Right forelimb (tissue), 1 donor: ENCODE data around the gene RAB11FIP4.
A peak's percentile ranks its signal among the peaks of the same experiment; 100 is the strongest.

Source experiments
- DNase-seq: peaks from one replicate; pipeline ENCODE4 v3.0.0-alpha.2; 2018

RAB11FIP4 gene

DNA sequence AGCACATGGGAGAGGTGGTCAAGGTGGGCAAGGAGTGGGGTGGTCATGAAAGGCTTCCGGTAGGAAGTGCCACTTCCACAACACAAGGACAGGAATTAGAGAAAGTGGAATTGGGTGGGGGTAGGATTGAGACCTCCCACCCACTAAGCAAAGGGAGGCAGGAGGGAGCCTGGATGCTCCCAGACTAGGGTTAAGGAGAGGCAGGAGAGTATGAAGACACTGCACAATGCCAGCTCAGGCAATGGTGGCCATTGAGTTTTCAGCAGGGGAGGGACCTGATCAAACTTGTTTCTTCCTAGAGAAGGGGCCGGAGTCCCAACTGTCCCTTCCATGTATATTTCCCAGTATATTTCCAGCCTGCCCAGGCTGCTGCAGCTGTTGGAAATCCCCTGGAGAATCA, 3.1 kb upstream of the RAB11FIP4 start:
- DNase-seq: no peak

DNA sequence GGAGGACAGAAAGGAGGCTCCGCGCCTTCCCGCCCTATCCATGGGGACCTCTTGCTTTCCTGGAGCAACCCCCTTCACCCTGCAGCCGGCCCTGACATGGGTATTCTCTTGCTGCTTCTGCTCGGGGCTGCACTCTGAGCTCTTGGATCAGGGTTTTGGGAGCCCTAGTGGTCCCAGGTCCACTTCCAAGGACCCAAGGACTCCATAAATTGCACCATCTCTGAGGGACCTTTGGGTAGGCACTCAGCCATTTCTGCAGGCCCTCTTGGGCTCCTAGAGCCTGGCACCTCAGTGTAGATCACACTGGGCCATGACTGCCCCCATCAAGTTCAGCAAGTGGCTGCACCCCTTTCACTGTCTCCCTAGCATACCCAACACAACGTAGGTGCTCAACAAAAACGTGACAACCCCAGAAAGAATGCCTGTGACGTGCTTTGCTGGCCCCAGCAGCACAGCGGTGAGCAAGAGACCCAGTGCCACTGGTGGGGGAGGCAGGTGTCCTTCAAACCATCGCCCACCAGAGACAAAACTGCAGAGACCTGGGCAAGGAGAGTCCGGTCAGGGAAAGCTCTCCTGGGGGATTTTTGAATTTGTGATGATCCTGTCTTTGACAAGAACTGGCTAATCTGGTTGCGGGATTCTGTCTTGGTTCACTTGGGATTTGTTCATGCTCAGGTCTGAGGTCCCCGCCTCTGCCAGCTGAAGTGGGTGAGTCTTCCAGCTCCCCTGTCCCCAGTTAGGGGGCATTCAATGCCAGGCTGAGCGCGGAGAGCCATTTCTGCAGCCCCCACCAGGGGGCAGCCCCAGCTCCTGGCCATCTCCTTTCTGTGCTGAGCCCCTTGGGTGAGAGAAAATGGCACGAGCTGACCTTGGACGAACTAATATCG, 2.5 kb upstream of the RAB11FIP4 start:
- no peak for DNase-seq

DNA sequence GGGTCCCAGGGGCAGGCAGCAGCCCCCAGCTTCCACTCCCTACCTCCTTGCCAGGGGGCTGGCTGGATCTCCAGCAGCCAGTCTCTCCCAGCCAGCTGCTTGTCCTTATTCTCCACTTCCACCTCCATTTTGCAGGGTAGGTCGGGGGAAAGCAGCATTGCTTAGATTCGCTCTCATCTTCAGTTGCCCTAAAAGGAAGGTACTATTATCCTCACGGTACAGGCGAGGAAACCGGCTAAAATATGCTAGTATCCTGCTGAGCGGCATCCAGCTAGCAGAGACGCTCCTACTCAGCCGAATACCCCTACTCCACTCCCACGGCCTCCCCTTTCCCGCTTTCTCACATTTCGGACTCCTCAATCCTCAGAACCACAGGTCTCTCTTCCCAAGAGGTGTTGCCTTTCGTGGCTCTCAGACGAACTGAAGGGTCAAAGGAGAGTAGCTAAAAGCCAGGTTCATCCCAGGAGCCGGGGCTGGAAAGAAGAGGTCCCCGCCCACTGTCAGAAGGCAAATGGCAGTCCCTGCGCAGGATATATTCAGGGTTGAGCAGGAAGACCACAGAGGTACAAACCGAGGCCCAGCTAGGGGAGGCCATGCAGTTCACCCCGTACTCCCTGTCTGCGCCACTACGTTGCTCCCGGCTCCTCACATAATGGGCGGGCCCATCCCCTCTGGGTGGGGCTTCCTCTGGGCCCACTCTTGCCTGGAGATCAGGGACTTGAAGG, 1.7 kb upstream of the RAB11FIP4 start:
- DNase-seq: no peak

DNA sequence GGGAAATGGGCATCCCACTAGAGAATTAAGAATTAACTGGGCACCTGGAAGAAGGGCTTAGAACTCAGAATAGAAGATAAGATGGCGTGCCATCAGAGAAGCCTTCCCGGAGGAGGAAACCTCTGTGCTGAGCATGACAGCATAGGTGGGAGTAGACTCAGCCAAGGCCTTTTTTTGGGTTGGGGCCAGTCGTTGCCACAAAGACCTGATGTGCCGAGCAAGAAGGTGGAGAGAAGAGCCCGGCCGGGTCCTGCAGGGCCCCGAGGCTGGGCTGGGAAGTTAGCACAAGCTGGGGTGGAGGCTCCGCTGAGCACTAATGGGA, 1.1 kb upstream of the RAB11FIP4 start:
- DNase-seq: no peak

DNA sequence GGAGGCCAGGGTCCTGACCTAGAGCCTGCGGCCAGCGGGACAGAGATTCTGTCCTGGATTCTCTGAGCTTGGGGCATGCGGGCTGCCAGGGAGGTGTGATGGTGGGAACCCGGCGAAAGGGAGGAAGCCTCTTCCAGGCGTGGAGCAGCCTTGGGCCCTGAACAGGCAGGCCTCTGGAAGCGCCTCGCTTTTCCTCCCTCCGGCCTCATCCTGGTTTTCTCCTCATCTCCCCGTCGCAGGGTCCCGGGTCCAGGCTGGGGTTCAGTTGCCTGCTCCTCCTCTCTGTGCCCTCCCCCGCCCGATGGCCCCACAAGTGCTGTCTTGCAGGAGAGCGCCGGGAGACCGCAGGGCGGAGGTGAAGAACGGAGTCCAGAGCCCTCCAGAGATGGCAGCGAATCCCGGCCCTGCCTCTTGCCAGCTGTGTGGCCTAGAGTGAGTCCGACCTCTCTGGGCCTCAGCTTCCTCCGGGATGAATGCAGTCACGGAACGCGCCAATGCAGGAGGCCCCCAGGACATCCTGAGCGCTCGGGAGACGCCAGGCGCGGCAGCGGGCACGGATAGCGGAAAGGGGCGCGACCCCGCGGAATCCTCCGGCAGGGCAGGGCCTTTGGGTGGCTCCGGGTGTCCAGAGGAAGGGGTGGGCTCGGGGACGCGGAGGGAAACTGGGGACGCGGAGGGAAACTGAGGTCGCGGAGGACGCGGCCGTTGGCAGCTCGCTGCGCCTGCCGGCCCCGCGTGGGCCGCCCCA, 553 bp upstream of the RAB11FIP4 start:
- DNase-seq: no peak

DNA sequence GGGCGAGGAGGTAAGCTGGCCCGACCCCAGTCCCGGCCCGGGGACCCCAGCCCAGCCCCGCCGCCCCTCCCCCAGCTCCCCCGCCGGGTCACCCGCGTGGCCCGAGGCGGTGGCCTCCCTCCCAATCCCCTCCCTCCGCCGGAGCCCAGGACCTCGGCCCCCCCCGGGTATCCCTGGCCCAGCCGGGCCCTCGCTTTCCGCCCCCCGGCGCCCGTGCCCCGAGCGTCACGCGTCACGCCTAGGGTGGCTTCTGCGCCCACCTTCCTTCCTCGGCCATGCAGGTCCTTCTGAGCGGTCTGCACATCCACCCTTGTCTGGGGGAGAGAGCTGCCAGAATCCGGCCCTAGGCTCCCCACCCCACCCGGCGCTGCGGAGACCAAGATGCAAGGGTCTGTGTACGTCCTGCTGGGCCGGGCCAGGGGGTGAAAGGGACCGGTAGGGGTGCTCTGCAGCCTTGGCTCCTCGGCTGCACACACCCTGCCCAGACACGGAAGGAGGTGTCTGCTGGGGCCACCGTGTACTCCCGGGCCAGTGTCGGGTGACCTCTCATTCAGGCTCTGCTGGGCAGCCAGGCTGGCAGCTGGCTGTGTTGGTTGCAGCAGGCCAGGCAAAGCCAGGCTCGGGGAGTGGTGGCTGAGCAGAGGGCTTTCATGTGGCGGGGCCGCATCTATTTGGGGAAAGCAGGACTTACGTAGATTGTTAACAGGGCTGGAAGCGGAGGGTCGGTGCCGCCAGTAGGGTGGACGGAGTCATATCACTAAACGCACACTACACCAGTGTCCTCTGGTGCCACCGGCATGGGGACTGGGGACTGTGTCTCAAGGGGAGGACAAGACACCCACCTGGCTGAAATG, 754 bp downstream of the RAB11FIP4 start:
- DNase-seq: no peak

DNA sequence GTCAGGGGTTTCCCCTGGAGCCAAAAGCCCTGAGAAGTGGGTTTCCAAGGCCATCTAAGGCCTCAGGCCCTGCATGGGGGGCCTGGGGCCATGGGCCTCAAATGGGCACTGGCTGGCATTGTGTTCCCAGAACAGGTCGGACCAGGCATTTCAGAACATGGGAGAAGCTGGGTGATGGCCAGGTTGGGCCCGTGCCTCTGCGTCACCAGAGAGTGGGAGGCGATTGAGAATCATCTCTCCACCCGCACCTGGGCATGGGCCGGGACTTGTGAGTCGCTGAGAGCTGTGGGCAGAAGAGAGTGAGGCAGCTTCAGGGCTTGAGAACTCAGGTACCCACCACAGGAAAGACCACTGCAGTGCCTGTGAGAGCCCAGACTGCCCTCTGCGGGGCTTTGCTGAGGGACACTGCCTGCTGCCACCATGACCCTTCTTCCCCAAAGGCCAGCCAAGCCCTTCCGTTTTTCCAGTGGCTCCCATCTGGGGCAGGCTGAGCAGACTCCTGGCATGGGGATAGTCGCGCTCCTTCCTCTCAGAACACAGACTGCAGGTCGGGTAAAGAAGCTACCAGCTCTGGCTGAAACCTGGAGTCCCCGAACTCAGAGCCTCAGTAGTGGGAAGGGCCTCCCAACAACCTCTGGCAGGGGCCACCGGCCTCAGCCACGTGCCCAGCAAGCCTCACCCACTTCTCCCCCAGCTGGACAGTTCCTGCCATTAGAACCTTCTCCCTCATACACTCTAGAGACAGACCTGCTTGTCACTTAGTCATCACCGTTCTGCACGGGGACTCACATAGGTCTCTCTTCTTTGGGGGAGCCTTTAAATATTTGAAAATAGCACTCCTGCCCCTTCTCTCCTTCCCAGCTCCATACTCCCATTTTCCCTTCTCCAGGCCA, 1.6 kb downstream of the RAB11FIP4 start:
- DNase-seq: no peak

DNA sequence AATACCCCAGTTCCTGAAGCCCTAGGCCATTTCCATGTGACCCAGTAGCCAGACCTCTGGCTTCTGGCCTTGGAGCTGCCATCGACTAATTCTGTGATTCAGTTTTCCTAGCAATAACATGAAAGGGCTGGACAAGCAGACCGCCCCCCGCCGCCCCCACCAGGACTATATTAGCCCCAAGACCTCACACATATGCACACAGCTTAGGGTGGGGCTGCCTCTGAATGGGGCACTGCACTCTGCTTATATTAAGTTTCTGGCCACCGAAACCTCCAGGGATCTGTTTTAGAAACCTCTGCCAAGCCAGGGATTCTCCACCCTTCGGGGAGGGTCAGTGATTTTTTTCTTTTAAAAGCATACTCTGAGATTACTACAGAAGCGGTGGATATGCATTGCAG, 2.3 kb downstream of the RAB11FIP4 start:
- no peak for DNase-seq

DNA sequence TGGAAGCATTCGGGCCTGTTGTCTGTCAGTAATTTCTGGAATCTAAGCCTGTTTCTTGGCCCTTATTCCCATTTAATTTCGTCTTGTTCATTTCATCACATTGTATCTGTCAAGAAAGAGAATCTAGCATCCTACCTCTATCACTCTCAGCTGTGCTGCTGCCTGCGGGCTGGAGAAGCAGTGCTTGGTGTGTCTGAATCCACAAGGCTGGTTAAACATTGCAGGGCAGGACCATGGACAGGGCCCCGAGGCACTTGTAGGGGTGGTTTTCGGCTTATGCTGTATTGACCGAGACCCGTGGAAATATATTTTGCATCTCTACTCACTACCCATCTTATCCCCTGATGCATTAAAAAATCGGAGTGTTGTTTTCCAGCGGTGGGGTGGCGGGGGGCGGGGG, 3.1 kb downstream of the RAB11FIP4 start:
- DNase-seq: peak; percentile 92

DNA sequence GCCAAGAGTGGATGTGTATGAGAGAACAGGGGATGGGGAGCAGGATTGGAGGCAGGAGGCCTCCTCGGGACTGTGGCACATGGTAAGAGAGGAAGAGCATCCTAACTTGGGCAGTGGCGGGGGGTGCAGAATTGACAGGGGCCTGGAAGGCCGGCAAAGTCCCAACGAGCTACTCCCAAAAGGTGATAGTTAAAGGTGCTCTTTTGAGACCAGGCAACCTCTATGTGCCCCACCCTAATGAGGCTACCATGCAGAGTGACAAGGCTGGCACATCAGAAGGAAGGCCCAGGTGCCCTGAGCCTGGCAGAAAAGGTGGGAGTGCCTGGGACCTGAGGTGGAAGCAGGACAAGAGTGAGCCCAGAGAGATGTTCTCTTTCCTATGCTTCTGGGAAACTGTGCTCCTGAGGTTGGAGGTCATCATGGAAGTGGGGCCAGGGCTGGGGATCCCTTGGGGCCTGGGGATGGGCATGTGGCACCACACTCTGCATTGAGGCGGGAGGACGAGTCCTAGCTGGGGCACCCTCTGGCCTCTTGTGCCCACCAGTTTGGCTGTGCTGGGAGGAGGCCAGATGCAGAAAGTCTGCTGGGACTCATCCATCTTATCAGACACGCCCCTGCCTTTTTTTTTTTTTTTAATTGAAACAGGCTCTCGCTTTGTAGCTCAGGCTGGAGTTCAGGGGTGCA, 5.9 kb downstream of the RAB11FIP4 start:
- no peak for DNase-seq

DNA sequence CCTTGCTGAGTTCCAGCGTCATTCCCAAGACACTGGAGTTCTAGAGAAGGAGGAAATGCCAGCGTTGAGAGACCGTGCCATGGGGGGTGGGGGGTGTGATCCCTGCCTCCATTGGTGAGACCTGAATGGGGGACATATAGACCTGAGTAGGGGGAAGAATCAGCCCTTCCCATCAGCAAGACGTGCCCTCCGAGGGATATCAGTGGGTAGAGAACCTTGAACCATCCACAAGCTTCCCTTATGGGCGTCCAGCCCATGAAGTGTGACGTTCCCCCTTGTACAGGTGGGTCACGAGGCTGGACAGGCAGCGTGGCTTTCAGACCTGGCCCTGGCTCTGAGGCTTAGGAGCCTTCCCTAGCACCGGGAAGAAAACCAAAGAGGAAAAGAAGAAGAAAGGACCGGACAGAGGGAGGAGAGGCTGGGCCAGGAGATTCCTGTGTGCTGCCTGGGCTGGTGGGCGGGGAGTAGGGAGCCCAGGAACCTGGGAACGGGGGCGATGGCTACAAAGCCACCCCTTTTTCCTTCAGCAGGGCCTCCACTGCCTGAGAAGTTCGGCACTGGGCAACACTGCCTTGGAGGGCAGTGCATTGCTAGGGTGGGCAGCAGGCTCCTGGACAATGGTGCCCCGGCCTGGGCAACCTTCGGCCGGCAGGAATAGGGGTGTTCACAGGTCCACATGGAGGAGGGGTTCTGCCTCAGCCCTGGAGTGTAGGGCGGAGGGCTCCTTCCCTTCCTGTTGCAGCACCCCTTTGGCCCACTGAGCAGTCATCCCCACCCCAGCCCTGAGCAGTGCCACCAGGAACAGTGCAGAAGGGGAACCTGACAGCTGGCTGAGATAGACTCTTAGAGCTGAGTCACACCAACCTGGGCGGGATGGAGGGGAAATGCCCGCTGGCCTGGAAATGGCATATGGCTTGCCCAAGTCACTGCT, 7.2 kb downstream of the RAB11FIP4 start:
- no peak for DNase-seq

DNA sequence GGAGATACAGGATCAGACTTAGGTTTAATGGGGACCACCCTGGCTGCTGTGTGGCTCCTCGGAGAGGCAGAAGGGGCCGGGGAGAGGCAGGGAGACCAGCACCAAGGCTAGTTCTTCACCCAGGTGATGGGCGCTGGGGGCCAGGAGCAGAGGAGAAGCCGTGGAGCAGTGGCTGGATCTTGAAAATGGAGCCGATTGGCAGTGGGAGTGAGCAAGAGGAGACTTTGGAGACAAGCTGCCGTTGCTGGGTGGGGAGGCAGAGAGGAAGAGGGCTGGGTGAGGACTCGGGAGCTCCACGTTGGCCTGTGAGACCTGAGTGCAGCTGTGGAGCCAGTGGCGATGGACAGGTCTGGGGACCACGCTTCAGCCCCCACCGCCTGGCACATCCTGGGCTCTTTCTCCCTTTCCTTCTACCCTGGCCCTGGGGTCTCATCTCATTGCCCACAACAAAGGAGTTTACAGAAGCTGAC, 9.0 kb downstream of the RAB11FIP4 start:
- no peak for DNase-seq

DNA sequence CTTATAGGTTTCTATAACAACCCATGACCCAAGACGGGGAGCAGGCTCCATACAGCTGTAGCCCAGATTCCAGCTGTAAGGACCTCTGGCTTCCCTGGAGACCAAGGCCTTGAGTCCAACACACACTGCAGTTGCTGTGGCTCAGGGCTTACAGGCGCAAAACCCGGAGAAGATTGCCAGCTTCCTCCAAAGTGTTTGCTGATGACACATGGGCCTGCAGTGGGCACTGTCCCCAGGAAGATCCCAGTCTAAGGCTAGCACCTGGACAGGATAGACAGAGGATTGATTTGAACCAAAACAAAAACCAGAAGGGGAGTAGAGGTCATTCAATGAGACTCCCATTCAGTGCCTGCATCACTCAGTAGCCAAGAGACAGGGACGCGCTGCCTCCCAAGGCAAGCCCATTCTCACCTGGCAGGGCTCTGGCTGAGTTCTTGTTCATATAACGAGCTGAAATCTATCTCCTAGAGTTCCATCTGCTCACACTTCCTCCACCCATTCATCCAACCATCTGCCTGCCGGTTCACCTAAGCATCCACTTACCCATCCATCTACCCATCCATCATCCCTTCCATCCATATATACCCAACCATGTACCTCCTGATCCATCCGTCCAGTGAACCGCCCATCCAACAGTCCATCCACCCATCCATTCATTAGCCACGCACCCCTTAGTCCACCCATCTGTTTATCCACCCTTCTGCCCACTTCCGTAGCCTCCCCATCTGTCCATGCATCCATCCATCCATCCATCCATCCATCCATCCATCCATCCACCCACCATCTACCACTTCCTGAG, 10.2 kb downstream of the RAB11FIP4 start:
- DNase-seq: no peak

DNA sequence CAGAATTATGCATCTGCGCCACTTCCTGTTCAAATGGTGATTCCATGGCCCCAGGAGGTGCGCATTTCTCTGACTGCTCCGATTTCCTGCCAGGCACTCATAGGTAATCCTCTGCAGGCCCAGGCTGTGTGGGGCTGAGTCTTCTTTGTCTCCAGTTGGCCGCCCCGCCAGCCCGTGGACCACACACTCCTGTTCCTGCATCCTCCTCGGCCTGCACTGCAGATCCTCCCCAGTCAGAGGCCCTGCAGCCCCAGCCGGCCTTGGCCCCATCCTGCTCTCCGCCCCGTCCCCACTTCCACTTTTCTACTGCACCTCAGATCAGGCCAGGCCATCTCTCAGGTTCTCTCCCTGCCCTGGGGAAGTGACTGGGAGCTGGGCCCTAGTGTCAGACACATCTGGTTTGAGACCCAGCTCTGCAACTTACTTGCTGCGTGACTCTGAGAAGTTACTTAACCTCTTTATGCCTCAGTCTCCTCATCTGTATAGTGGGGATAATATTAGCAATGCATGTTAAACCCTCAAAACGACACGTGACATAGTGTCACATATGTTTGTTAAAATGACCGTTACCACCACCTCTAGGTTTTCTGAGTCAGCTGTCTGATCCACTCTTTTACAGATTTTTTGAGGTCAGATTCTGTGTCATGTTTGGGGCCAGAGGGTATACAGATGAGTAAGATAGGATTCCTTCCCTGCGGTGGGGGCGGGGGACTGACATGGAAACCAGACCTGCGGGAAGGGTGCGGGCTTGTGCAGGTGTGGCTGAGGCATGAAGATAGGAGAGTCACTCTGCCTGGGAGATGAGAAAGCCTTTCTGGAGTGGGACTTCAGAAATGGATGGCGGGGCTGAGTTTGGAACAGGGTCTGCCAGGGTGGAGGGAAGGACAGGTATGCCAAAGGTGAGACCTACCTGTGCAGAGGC, 12.8 kb downstream of the RAB11FIP4 start:
- DNase-seq: no peak

DNA sequence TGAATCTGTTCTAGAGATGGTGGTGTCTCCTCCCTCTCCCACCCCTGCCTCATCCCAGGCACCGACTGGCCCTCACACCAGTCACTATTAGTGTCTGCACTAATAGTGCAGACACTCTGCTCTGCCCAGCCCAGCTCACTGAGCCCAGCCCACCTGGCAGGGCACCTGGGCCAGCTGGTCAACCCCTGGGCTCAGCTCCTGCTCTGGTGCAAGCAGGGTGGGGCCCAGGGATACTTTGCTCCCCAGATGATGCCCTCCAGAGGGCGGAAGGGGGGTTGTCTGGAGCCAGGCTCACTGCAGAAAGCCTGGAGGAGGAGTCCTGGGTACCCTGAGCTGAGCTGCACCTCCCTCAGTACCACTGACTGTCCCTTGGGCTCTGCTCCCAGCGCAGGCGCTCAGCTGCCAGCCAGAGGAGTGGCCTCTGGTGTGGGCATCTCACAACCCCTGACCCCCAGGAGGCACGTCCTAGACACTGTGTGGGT, 14.5 kb downstream of the RAB11FIP4 start:
- DNase-seq: no peak

DNA sequence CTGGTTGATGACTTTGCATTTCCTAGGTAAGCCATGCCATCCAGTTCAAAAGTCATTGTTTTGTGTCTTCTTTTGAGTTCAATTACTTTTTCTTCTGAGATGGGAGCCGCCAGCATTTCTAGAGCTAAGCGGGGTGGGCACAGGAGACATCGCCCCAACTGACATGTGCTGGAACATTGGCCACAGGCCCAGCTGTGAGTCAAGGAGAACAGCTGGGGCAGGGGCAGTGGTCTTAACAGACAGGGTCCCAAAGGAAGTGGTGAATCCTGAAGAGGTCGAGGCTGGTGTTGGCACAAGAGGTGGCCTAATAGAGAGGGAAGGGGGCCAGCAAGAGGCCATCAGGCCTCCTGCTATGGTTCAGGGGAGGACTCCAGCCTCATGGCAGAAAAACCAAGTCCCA, 17.1 kb downstream of the RAB11FIP4 start:
- no peak for DNase-seq

DNA sequence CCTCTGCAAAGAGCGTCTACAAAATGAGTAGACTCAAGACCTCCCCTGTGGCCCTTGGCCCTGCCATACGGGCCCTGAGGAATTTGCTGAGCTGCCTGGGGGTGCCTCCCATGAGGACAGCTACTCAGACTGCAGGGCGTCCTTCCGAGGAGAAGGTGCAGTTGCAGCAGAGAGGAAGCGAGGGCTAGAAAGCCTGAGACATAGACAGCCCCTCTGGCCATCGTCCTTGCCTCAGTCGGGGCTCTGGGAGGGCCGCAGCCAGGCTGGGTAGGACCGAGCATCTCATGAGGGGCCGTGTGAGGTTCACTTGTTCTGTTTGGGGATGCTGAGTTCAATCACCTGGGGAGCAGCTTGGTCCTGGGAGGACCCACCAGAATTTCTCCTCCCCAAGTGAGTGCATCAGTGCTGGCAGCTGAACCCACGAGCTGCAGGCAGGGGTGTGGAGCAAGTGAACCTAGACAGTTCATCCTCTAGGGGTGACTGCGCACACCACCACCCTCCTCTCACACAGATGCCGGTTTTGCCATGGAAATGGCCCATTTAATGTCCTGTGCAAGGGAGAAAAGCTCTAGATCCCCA, 20.3 kb downstream of the RAB11FIP4 start:
- no peak for DNase-seq
